HG02678 (cell line): Measurements from ENCODE around the gene RBM47.

Experiments used
- ATAC-seq: cut with Tn5 transposase; IDR thresholded peaks from one replicate; pipeline ENCODE4 v1.9.1; 2021; ENCODE audit warnings: mild to moderate bottlenecking, moderate library complexity; ENCODE audit not compliant: unreplicated experiment

Gene RBM47

DNA sequence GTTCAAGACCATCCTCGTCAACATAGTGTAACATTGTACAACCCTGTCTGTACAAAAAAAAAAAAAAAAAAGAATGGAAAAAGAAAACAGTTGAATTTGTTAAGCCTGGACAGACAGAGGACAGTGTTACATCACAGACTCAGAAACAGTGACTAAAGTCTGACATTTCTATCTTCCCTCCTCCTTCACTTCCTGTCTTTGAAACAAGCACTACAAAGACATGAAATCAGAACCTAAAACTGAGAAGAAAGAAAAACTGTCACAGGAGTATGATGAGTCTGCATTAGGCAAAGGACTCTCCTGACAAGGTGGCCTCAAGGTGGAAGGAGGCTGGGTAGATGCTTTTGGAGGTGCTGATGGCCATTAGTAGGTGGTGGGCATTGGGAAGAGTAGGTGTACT lies 126.7 kb downstream of the RBM47 start:
- no peak for ATAC-seq

- no peak for ATAC-seq
Measured at GRCh38 chr4:40502220-40502619, 127.4 kb downstream of the RBM47 start.

GRCh38 chr4:40500781-40501180 lies 128.9 kb downstream of the RBM47 start:
- ATAC-seq, result no peak

GRCh38 chr4:40493160-40493559 lies 136.5 kb downstream of the RBM47 start:
- ATAC-seq, result no peak

DNA sequence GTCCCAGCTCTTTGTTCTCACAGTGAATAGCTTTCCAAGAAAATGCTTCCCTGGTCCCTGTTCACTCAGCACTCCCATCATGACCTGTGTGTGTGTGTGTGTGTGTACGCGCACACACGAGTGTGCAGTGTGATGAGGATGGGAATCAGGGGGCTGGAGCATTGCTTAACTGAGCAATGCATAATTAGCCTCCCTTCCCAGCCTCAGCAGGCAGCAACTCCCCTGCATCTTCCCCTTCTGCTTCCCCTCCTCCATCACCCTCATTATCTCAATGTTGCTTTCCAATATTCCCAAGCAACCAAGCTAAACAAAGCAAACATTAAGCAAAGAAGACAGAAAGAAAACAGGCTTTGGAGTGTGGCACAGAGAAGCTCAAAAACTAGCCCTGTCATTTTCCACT lies 137.0 kb downstream of the RBM47 start:
- ATAC-seq, result no peak

- ATAC-seq, result no peak
Measured at GRCh38 chr4:40490481-40490880, 139.2 kb downstream of the RBM47 start.

- ATAC-seq, result no peak
Measured at GRCh38 chr4:40489961-40490360, 139.7 kb downstream of the RBM47 start.

DNA sequence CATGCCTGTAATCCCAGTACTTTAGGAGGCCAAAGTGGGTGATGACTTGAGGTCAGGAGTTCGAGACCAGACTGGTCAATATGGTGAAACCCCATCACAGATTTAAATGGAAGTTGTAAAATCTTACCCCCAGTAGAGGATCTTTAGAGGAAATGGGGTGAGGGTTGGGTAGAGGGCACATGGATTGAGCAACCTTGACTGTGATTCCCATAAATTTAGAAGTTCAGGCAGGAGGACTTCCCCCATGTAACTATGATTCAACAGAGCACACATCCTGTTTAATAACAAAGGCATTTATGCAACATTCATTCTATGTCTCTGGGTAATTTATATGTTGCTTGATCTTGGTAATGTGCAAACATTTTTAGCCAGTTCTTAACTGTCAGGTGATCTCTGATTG lies 143.1 kb downstream of the RBM47 start:
- no peak for ATAC-seq

- ATAC-seq, result no peak
Measured at GRCh38 chr4:40484346-40485090, 145.1 kb downstream of the RBM47 start.

DNA sequence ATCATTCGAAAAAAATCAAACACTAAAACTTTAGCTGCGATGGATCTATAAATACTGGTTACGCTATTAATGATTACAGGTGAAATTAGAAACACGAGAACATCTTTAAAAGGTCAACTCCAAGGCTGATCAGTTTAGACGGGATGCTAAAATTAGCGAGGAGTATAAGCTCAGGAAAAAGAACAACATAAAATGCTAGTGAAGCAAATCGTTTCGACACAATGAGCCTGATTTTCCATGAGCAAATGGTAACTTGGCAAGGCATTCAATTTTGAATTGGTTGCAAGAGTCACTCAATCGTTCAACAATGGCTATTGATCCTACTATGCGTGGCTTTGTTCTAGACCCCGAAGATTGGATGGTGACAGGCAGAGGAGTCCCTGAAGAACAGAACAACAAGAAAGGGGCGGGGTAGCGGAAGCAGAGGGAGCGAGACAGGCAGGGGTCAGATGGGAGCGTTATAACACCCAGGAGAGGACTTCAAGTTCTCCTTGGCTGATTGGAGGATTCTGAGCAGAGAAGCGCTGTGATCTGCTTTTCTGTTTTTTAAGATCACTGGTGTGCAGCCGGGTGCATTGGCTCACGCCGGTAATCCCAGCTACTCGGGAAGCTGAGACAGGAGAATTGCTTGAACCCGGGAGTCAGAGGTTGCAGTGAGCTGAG lies 146.5 kb downstream of the RBM47 start:
- ATAC-seq, result no peak

- ATAC-seq, result no peak
Measured at GRCh38 chr4:40481977-40482376, 147.7 kb downstream of the RBM47 start.

- no peak for ATAC-seq
Measured at GRCh38 chr4:40480291-40480690, 149.4 kb downstream of the RBM47 start.

GRCh38 chr4:40479378-40479777 lies 150.3 kb downstream of the RBM47 start:
- ATAC-seq, result no peak

- no peak for ATAC-seq
Measured at GRCh38 chr4:40475609-40476008, 154.1 kb downstream of the RBM47 start.

DNA sequence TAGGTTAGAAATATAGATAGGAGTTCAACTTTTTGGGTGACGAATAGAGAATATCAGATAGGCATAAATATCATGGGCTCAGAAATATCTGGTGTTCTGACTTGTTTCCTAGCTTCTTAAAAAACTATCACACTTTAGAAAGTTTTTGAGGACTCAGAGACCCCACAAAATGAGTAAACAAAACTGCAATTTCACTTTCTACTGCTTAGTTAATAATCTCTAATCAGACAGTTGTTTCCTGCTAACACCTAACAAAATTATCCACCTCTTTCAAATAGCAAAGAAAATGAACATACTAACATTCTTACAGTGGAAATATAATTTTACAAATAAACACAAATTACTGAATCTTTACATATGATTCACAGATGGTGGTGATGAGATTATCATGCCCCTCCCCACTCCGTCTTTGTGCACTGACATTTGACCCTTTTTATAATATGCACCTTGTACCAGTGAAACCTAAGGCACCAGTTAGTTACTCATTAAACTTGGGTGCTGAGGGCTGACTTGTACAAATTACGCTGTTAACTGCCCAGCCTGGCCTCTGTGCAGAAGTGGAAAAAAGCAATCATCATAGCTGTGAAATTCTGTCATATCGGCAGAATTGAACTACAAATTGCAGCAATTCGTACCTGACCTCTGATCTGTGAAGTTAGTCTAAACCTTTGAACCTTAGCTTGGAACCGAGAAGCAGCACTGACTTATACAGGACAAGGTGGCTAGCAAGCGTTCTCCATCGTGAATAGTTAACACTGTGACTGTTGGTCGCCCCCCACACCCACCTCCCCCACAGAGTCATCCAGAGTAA lies 155.9 kb downstream of the RBM47 start:
- peak; percentile 83 for ATAC-seq

DNA sequence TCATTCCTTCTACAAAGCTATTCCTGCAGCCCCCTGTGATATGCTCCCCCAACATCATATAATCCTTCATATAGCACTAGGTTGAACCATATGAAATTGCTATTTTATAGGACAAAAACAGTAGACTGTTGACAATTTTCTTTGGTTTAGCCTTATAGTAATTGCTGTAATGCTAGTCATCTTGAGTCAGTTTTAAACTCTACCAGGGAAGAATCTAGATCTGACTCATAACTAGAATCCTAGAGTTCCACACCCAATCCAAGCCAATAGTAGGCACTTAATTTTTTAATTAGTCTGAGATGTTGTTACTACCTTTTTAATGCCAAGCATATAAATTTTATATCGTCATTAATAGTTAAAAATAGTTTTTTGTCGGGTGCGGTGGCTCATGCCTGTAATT lies 157.7 kb downstream of the RBM47 start:
- no peak for ATAC-seq

DNA sequence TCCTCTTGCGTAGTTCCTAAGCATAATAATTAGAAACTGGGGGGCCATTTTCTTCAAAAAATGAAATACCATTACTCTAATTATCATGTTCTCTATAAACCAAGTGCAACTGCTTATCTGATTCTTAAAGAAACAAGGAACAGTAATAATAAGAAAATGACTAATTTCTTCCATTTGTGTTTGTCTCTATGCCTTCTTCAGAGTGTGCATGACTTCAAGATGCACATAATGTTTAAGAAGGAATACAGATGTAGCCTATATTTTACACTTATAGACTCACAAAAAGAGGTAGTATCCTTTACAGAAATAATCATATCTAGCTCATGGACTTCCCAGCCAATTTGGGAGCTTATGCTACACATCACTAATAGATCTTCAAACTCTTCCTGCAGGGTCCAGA lies 162.9 kb downstream of the RBM47 start:
- no peak for ATAC-seq

DNA sequence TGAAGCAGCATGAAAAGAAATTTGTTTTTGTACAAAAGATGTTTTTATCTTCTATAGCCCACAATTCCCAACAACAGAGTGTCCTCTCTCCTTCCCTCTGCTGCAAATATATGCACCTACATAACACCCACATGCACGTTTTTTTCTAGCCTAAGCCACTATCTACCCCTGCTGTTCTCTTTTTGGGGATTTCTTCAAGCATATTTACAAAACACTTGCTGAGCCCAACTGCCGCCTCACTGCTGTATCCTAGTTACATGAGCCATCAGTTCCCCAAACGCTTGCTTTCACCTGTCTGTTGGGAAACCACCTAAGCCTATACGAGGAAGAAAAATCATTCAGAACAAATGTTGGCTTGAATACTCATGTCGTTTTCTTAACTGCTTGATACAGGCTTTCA lies 167.3 kb downstream of the RBM47 start:
- peak; percentile 69 for ATAC-seq

- ATAC-seq, result no peak
Measured at GRCh38 chr4:40461879-40462278, 167.8 kb downstream of the RBM47 start.

GRCh38 chr4:40461062-40461461 lies 168.6 kb downstream of the RBM47 start:
- ATAC-seq, result no peak

DNA sequence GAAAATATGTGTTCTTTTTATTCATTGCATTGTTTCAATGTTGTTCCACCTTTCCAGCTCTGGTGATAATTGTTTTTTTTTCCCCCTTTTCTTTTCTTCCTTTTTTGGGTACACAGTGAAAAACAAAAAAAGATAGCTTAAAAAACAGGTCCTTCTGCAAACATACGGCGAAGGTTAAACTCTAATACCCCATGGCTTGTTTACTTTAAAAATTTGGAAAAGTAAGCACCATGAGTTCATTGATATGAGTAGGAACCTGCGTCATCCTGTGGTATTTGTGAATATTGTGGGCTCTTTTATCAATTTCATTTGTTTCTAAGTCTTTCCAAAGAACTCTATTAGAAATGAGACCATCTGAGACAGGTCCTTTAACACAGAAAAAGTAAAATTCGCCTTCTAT lies 171.0 kb downstream of the RBM47 start:
- no peak for ATAC-seq

DNA sequence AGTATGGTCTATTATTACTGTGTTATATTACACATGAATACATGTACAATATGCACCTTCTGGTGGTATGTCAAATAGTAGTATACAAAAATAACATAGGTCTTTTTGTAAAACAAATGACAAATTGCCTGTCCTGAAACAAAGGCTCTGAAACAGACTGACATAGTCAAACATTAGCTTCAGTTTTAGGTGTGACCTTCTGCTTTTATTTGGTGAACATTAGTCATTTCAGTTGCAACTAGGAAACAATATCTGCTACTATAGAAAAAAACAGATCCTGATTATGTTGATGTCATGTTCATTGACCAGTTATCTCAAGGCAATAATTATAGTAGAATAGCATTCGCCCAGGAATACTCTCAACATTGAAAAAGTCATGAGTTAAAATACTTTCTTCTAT lies 171.6 kb downstream of the RBM47 start:
- no peak for ATAC-seq
